Endometrial microvascular endothelial cells (primary cell): Measurements from ENCODE around the gene OSMR. TPM values are rescaled to one million over a fixed set of nuclear protein-coding genes. Genes with fewer than 3 reads are reported as not detected.

ENCODE experiments used
- in situ Hi-C: cut with HindIII; loops from 2 replicates; pipeline ENCODE4 v1.10.0; 2017; ENCODE audit warnings: low sequenced_read_pairs, low pct_unique_long_range_greater_than_20kb; ENCODE audit errors: inconsistent ontology term
- total RNA-seq: library from RNA; depleted of rRNA; stranded (reverse); fragments of >200 nt; gene quantifications from one replicate; pipeline ENCODE4 v1.2.3, GENCODE V29; 2015; ENCODE audit errors: inconsistent ontology term

OSMR gene
- total RNA-seq, 1 donor from 2014 or later, result 12.1 TPM

DNA sequence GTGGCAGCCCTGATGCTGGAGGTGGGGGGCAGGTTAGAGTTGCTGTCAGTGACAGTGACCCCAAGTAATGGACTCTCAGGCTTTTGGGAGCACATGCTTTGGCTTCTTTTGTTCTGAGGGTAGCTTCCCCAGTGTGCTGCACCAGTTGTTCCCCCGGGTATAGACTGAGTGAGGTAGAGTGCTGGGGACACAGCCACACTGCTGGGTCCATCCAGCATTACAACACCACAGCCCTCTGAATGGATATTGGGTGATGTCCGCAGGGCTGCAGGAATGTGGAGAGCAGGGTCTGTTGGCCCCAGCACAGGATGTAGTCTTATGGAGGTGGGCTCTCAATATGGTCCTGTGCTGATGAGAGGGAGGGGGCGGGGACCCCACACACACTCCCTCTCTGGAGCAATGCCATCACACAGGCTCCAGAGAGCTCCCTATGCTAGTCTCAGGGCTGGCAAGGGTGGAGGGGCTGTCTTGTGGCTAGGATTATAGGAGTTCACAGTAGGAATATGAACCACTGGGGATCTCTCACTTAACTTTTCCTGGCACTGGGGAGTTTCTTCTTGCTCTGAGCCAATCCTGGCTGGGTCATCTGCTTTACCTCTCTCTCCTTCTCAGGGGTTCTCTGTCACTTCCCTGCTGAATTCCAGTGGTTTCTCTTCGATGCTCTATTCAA lies 20.7 kb downstream of the OSMR start:
- in situ Hi-C loops, result no loop called here

DNA sequence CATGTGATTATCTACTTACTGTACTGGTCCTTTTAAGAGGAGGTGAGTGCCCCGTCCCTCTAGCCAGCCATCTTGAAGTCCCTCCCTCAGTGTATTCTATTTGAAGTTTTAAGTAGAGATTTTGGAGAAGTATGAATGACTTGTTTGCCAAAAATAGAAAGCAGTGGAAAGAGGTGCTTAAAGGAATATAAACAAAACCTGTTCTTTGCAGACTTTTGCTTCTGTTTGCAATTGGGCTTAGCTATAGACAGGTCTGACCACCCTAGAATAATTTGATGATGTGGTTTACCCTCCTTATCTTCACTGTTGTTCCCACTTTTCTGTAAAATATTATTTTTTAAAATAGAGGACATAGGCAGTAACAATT lies 21.2 kb downstream of the OSMR start:
- in situ Hi-C loops, result no loop called here

DNA sequence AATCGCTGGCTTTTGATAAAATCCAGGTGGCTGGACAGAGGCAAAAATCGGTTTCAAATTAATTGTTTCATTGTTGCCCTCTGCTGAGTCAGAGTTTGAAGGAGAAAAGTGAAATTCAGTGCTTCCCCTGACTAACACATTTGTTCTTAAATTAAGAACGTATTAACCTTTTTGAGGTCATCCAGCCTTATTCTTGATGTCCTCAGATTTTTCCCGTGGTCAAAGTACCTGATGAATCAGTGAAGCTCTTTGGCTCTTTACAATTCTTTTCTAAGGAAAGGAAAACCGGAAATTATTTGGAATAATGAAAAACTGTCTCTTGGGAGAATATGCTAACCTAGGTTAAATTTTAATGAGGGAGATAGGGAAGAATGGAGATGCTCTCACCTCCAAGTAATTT lies 21.6 kb downstream of the OSMR start:
- in situ Hi-C loops, result no loop called here

DNA sequence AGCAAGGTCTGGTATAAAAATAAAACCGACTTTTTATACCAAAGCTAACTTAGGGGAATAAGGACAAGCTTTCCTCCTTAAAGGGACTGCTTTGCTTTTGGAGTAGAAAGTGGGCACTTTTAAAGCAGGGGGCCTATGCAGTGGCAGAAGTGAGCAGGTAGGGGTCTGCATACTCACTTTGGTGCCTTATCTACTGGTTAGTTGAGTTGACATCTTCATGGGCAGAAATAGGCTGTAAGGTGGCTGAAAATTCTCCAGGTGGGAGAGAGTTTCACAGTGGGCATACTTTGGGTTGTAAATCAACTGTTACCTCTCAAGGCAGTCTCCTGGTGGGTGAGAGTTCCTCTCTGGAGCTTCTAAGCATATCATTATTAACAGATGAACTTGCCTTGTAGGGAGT lies 24.8 kb downstream of the OSMR start:
- in situ Hi-C loops, result no loop called here

DNA sequence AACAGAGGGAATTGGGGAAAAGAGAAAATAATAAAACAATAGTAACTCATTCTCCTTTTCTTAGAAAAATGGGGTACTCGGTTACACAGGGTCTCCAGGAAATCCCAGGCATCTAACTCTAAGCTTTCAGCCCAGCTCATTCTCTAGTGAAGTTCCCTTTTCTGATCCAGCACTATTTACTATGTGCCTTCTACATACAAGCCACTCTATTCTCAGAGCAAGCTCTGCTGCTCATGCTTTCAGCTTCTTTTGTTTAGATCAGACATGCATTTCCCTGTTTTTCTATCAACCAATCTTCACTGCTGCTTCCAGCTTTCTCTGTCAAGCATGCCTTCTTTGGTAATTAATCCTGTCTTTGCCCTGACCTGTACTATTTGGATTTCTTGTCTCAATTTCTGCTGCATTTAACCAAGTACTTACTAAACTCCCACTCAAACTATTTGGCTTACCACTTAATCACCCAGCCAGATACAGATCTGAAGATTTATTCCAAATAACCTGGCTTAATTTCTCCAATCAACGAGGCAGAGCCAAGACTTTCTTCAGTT lies 25.3 kb downstream of the OSMR start:
- in situ Hi-C loops, result no loop called here

DNA sequence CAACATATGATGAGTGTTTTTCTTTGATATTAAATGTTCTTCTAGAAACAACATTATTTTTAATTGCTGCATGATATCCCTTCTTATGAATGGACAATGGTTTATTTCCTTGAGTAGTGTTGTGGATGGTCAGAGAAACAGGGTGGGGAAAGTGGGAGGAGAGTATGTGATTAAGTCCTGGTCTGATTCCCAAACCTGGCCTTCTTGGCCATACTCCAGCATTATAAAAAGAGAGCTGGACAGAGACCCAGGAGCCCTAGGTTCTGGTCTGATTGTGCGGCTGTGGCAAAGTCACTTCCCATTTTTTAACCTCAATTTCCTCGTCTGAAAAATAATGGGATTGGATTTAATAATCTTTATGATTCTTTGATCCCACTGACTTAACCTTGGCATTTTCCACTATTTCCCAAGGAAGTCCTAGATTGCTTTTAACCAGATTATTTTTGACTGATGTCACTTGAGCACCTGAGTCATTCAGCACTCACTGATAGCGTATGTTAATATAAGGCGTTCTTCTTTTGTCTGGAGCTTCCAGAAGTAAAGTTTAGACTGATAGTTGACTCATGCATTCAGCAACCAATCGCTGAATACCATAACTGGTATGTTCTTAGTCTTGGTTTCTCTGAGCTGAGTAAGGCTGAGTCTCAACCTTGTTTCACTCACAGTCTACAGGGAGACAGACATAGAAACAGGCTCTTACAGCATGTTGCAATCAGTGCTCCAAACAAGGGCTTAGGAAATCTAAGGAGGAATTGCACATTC lies 26.2 kb downstream of the OSMR start:
- in situ Hi-C loops, result no loop called here

DNA sequence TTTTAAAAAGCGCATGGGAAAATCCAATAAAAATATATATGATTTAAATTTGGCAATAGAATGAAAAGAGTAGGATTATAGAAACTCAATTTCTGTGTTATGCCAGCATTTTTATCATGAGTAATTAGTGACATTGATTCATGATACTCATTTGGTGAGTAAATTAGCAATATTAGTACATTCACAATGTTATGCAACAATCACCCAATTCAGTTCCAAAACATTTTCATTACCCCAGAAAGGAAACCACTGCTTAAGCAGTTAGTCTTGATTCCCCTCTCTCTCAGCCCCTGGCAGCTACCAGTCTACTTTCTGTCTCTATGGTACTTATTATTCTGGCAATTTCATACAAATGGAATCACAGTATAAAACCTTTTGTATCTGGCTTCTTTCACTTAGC lies 27.0 kb downstream of the OSMR start:
- in situ Hi-C loops, result no loop called here

DNA sequence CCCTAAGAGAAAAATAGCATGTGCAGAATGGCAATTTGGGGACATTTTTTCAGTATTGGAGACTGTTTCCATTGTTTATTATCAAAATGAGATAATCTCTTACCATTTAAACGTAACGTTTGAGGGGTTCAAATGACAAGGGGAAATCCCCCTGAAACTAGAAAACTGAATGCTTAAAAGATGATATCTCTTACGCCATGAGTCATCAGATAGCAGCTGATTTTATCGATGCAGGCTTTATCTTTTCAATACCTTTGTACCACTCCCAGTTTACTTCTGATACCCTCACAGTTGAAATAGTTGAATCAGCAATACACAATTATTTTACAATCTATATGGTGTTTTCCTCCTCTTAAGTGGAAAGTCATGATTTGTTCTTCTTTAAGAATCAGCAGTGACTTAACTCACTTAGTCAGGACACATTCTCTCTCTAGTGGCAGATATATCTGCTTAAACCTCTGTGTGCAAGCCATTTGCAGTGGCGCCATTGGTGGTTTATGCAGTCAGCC lies 29.2 kb downstream of the OSMR start:
- in situ Hi-C loops, result no loop called here

DNA sequence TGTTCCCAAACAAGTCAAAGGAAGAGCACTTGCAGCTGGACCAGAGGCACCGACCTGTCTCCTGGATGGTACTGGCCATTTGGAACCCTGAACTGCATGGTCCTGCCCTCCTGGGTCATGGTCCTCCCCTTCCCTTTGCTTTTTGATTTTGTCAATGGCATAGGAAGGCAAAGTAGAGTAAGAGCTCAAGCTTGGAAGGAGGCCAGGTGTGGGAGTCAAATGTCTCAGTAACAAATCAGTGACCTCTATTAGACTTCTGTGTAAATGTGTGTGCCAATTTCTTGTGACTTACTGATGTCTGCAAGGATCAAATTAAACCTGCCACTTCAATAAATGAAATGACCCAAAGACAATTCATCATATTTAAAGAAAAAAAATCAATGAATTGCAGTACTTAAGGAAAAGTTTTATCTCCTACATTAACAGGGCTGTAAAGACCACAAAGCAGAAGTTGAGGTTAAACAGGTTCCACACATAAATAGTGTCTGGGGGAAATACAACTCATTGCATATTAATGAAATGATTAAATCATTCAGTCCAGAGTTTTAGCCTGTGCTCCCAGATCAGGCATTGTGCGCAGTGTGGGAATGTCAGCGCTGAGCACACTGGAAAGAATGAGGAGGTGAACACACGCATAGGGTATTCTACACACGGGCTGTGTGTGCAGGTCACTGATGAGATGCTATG lies 32.7 kb downstream of the OSMR start:
- in situ Hi-C loops, result no loop called here

DNA sequence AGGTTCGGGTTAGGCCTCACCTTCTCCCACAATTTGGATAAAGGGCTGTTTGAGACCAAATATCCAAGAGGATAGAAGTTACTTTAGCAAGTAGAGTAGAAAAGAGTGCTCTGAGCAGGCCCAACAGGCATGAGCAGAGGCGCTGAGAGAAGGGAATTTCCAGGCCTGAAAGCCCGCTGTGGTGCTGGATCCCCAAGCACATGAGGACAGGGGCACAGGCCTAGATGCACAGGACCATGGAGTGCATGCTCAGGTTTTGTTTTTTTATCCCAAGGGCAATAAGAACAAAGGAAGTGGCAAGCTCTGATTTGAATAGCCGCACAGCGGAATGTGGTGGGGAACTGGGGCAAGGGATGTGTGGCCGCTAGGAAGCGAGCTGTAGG lies 33.3 kb downstream of the OSMR start:
- in situ Hi-C loops, result no loop called here

DNA sequence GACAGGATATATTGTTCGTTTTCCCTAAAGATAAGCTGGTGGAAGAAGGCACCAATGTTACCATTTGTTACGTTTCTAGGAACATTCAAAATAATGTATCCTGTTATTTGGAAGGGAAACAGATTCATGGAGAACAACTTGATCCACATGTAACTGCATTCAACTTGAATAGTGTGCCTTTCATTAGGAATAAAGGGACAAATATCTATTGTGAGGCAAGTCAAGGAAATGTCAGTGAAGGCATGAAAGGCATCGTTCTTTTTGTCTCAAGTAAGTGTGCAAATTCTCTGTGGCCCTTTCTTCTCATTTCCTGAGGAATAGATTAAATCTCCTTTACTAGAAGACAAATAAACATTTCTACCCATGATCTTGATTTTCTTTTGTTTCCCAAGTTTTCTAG lies 38.0 kb downstream of the OSMR start:
- in situ Hi-C loops, result no loop called here

DNA sequence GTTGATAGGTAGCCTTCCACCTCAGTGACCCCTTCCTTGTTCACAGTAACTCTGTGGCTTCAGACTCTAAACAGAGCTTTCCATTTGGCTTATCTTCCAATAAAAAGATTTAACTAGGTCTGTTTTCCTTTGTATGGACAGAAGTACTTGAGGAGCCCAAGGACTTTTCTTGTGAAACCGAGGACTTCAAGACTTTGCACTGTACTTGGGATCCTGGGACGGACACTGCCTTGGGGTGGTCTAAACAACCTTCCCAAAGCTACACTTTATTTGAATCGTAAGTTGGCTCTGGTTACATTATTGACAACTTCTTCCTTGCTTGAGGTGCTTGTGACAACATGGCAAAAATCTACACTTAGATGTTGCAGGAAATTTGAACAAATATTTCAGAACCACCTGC lies 39.4 kb downstream of the OSMR start:
- in situ Hi-C loops, result no loop called here

DNA sequence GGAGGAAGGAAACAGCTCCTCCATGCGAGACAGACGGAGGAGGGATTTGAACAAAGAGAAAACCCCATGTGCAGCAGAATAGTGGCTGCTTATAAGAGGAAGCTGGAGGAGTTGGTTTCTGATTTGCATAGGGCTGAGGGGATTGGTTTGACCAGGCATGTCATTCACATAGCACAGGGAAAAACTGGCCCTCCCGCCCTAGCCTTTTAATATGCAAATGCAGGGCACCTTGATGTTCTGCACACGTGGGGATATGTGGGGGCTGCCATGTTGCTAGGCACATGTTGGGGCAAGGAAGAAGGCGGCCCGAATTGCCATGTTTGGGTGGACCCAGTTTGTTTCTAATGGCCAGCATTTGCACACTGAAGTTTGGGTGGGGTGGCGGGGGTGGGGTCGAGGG lies 42.2 kb downstream of the OSMR start:
- in situ Hi-C loops, result no loop called here

DNA sequence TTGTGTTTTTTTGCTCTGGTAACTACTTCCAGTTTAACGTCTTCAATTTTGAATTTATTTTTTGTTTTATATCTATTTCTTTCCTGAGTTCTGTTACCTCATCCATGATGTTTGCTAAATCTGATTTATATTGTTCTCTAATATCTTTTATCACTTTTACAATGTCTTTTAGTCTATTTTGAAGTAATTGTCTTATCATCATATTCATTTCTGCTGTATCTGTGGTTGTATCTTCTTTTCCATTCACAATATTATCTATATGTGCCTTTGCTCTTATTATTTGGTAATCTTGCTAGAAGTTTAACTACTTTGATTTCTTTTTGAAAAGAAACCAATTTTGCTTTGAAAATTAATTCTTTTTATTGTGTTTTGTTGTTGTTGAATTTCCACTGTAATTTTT lies 43.6 kb downstream of the OSMR start:
- in situ Hi-C loops, result no loop called here

DNA sequence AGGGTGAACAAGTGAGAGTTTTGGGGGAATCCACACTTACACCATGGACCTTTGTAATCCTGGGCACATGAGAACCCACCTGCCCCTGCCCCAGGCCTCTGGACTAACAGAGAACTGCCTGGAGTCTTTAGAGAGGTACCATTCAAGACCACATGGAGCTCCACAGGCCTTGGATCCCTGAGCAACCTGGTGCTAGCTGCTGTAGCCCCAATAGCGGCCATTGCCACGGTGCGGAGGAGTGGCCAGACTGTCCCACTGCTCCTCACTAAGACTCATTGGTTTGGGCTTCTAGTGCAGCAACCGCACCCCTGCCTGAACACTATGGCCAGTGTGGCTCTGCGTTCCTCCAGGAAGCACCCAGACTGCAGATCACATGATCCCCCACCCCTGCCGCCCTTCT lies 45.8 kb downstream of the OSMR start:
- in situ Hi-C loops, result no loop called here

DNA sequence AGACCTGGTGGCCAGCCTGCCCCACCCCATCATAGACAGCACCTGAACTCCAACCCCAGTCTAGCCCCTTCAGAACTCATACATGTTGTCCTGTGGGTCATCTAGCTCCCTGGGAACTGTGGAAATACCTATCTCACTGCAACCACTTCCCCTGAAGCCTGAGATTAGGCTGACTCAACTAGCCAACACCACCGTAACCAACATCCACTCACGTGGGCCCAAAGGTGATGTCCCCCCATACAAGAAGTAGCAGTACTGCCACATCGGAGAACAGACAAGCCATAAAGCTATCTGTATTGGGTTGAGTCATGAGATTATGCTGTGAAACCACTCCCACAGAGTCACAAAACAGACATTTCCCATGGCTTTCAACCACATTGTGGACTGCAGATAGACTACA lies 46.6 kb downstream of the OSMR start:
- in situ Hi-C loops, result no loop called here

DNA sequence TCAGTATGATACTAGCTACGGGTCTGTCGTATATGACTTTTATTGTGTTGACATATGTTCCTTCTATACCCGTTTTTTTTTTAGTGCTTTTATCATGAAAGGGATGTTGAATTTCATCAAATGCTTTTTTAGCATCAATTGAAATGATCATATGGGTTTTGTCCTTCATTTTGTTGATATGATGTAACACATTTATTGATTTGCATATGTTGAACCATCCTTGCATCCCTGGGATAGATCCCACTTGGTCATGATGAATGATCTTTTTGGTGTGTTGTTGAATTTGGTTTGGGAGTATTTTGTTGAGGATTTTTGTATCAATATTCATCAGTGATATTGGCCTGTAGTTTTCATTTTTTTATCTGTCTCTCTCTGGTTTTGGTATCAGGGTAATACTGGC lies 50.9 kb downstream of the OSMR start:
- in situ Hi-C loops, result no loop called here

DNA sequence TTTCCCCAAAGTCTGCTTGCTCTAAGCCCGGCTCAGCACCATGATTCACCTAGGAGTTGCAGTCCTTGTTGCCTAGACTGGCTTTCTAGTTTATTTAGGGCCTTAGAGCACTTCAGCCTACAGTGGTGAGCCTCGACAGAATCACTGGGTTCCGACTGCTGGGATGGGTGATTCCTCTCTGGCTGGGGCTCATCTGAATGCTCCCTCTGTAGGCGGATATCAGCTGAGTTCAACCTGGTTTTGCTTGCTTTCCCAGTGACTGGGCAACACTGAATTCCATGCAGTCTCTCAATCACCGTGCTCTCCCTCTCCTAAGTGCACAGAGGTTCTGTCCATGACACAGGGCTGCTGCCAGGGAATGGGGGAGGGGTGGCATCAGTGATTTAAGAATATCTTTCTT lies 54.1 kb downstream of the OSMR start:
- in situ Hi-C loops, result no loop called here

DNA sequence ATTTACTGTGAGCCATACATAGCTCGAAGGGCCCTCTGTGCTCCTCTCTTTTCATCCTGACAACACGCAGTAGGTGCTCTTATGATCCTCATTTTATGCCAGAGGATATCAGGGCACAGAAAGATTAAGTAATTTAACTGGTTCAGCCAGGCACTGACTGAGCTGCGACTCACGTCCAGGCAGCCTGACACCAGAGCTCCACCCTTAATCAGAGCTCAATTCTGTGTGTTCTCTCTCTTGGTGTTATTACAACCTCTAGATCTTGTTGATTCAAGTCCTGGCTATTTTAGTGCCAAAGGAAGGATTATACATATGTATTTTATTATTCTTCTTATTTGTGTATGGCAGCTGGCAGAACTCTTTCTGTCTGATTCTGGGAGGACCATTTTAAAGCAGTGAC lies 59.7 kb downstream of the OSMR start:
- in situ Hi-C loops, result no loop called here

DNA sequence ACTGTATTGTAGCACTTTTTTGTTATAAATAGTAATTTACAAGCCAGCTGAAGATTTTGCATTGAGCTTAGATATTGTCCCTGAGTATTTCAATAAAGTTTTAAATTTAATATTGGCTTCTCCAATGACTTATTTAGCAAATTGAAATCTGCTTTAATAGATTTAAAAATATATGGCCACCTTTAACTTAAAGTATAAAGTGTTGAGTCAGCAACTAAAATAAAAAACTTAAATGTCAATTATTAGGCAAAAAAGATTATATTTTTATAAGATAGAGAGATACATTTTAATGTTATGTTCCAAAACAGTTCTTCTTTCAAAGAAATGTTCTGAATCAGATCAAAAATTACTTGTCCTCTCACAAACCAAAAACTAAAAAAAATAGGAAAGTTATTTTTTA lies 60.7 kb downstream of the OSMR start:
- in situ Hi-C loops, result no loop called here
